Activated naive CD4-positive, alpha-beta T cell treated with anti-CD3 and anti-CD28 coated beads, Interleukin-2, amount 10 ng/mL, durations not matched to agents 7 days and 5 days (primary cell): ENCODE measurements around the gene SRMS.

ENCODE experiments used
- CTCF ChIA-PET: fragments of 350-600 bp; sonication (Branson Sonifier 250); formaldehyde crosslinking; loops from one replicate; lab custom pipeline; 2021; ENCODE audit warnings: antibody characterized with exemption; lab: Charles Lee
- DNase-seq: peaks from one replicate; pipeline ENCODE4 v3.0.0-alpha.2; 2020
- H3K27ac Mint-ChIP-seq: one replicate; pipeline ENCODE4 v1.8.0; 2021; ENCODE audit warnings: mild to moderate bottlenecking, moderate library complexity, mixed read lengths
- H3K27me3 Mint-ChIP-seq: one replicate; pipeline ENCODE4 v1.8.0; 2021; ENCODE audit warnings: mild to moderate bottlenecking, mixed read lengths
- H3K36me3 Mint-ChIP-seq: one replicate; pipeline ENCODE4 v1.8.0; 2021; ENCODE audit warnings: mixed read lengths
- H3K4me1 Mint-ChIP-seq: one replicate; pipeline ENCODE4 v1.8.0; 2021; ENCODE audit warnings: mixed read lengths
- H3K4me3 Mint-ChIP-seq: one replicate; pipeline ENCODE4 v1.8.0; 2021; ENCODE audit warnings: mild to moderate bottlenecking, moderate library complexity, mixed read lengths
- H3K9me3 Mint-ChIP-seq: one replicate; pipeline ENCODE4 v1.8.0; 2021; ENCODE audit warnings: mixed read lengths

Gene SRMS

DNA sequence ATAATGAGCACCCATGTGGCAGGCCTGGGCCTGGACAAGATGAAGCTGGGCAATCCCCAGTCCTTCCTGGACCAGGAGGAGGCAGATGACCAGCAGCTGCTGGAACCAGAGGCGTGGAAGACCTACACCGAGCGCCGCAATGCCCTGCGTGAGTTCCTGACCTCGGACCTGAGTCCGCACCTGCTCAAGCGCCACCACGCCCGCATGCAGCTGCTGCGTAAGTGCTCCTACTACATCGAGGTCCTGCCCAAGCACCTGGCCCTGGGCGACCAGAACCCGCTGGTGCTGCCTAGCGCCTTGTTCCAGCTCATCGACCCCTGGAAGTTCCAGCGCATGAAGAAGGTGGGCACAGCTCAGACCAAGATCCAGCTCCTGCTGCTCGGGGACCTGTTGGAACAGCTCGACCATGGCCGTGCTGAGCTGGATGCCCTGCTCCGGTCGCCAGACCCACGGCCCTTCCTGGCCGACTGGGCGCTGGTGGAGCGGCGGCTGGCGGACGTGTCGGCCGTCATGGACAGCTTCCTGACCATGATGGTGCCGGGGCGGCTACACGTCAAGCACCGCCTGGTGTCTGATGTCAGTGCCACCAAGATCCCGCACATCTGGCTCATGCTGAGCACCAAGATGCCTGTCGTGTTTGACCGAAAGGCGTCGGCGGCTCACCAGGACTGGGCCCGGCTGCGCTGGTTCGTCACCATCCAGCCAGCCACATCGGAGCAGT is 8.3 kb upstream of the SRMS start:
- H3K9me3 Mint-ChIP-seq = peaks cover 3% of the 10 kb centered on the region
- peaks cover 65% of the 10 kb centered on the region for H3K27me3 Mint-ChIP-seq
- CTCF ChIA-PET = no interaction called here
- H3K36me3 Mint-ChIP-seq = peaks cover 8% of the 10 kb centered on the region
- H3K27ac Mint-ChIP-seq = no peak overlapping the region
- H3K4me3 Mint-ChIP-seq = no peak overlapping the region
- DNase-seq = no peak
- H3K4me1 Mint-ChIP-seq = peaks cover 22% of the 10 kb centered on the region

DNA sequence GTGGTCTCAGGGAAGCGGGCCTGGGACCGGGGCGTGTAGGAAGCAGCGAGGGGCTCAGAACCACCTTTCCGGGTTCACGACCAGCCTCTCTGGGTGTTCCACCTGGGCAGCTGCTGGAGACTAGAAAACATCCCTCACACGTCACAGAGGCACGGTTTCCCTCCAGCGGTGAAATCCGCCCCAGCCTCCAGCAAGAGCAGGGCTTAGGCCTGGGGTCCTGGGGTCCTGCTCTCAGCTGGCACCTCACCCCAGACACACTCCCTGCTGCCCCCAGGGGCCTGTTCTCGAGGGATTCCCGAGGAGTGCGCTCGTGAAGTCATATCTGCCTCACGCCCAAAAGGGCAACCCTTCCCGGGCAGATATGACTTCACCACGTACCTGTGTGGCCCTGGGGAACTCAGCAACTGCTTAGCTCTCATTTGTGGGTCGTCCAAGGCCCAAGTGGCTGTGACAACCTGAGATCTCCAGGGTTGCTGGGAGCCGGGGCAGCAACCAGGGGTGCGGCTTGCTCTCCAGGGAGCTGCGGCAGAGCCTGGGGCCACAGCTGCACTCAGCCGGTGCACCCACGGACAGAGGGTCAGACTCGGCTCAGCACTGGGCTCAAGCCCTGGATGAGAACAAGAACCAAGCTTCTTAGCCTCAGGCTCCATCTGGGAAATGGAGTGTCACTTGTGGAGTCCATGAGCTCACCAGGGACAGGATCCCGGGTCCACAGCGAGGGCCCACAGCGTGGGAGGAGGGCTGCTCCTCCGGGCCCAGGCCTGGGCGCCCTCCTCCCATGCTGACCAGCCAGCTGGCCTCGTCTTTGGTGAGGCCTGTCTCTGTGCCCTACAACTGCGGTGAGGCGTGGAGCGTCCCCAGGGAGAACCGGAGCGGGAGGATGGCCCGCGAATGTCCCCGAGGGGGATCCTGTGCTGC is 7.1 kb upstream of the SRMS start:
- Mint-ChIP-seq H3K27me3 (peaks cover 73% of the 10 kb centered on the region), H3K9me3 (no peaks in the 10 kb centered on the region), H3K36me3 (peaks cover 2% of the 10 kb centered on the region), H3K4me3 (peak overlapping the region; percentile 35), H3K4me1 (peaks cover 22% of the 10 kb centered on the region), H3K27ac (no peak overlapping the region)
- DNase-seq = no peak
- CTCF ChIA-PET = no interaction called here

GRCh38 chr20:63553933-63554290 is 6.4 kb upstream of the SRMS start, which contains the start of gene FNDC11:
TSS of gene FNDC11 (plus strand) at chr20:63554159. CDS start at chr20:63555664, 1,505 bp downstream.
- Mint-ChIP-seq H3K9me3 (no peaks in the 10 kb centered on the region), H3K4me3 (peak within 1 kb of the TSS; percentile 59), H3K27ac (peak within 1 kb of the TSS; percentile 86), H3K27me3 (peaks cover 80% of the 10 kb centered on the region), H3K4me1 (peaks cover 21% of the 10 kb centered on the region), H3K36me3 (no peaks in the 10 kb centered on the region)
- peak; percentile 63 for DNase-seq
- CTCF ChIA-PET = no interaction called here

DNA sequence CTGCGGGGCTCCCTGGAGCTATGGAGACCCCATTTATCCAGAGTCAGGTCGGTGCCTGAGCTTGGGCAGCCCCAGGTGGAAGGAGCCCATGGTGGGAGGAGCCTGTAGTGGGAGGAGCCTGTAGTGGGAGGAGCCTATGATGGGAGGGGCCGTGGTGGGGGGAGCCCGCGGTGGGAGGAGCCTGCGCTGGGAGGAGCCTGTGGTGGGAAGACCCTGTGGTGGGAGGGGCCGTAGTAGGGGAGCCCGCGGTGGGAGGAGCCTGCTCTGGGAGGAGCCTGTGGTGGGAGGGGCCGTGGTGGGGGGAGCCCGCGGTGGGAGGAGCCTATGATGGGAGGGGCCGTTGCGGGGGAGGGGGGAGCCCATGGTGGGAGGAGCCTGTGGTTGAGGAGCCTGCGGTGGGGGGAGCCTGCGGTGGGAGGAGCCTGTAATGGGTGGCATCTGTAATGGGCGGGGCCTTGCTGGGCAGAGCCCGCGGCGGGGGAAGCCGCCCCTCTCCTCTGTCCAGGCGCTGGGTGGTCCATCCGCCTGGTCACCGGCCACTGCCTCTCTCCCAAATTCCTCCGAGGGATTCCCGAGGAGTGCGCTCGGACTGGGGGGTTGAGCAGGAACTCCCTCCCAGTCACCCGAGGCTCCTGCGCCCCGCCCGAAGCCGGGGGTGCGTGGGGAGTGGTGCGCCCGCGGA is 5.8 kb upstream of the SRMS start:
- peak overlapping the region; percentile 86 for H3K27ac Mint-ChIP-seq
- H3K27me3 Mint-ChIP-seq = peaks cover 86% of the 10 kb centered on the region
- peaks cover 21% of the 10 kb centered on the region for H3K4me1 Mint-ChIP-seq

DNA sequence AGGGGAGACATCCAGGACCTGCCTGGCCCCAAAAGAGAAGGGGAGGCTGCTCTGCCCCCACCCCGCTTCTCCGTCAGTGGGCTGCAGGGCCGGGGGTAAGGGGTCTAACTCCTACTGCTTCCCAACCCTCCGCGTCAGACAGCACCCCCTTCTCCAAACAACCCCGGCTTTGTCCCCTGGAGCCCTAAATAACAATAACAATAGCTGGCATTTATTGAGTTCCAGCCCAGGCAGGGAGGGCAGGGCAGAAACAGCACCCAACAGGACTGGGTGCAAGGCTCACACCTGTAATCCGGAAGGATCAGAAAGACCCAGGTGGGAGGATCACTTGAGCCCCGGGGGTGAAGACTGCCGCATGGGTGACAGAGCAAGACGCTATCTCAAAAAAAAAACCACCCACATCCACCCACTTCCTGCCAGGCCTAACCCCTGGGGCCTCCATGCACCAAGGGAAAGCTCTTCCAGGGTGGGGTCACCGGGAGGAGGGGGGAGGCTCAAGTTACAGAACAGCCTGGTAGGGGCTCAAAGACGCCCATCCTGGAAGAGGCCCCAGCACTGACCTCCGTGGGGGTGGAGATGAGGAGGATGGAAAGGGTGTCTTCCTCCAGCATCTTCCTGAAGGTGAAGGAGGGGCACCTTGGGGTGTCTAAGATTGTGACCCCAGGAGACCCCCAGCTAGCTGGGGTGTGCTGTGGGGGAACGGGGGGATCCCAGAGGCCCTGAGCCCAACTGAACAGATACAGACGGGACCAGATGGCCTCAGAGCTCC is 5.1 kb upstream of the SRMS start:
- peaks cover 21% of the 10 kb centered on the region for H3K4me1 Mint-ChIP-seq
- CTCF ChIA-PET = no interaction called here
- H3K9me3 Mint-ChIP-seq = no peaks in the 10 kb centered on the region
- DNase-seq = peak; percentile 75
- H3K27ac Mint-ChIP-seq = peak overlapping the region; percentile 86
- peaks cover 92% of the 10 kb centered on the region for H3K27me3 Mint-ChIP-seq
- H3K4me3 Mint-ChIP-seq = peak overlapping the region; percentile 59
- H3K36me3 Mint-ChIP-seq = no peaks in the 10 kb centered on the region

More for the DNA sequence above, 5.8 kb upstream of the SRMS start:
- Mint-ChIP-seq H3K9me3 (no peaks in the 10 kb centered on the region), H3K36me3 (no peaks in the 10 kb centered on the region), H3K4me3 (peak overlapping the region; percentile 59)
- CTCF ChIA-PET = no interaction called here
- DNase-seq = peak; percentile 88

DNA sequence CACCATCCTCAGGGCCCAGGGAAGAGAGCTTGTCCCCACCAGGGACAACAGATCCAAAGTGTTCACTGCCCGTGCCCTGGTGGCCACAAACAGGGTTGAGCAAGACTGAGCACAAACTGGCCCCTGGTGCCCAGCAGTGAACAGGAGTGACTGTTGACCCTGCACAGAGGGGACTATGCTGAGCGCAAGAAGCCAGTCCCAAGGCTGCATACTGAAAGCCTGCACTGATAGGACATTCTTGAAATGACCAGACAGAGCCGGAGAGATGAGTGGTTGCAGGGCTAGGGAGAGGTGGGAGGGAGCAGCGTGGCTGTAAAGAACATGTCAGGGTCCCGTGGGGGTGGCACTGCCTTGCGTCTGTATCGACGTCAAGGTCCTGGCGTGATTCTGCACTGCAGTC is 3.5 kb upstream of the SRMS start:
- H3K27me3 Mint-ChIP-seq = peaks cover 94% of the 10 kb centered on the region
- H3K4me3 Mint-ChIP-seq = no peak overlapping the region
- CTCF ChIA-PET = interaction anchor here (1.0 kb wide), 1 partner anchor 22 kb away, joined by 3 read pairs; the partner anchor contains the start of gene HELZ2
- no peaks in the 10 kb centered on the region for H3K36me3 Mint-ChIP-seq
- no peaks in the 10 kb centered on the region for H3K9me3 Mint-ChIP-seq
- H3K4me1 Mint-ChIP-seq = peaks cover 21% of the 10 kb centered on the region
- no peak overlapping the region for H3K27ac Mint-ChIP-seq
- no peak for DNase-seq

- peaks cover 21% of the 10 kb centered on the region for H3K4me1 Mint-ChIP-seq
- CTCF ChIA-PET = interaction anchor here (1.0 kb wide), 1 partner anchor 24 kb away, joined by 3 read pairs; the partner anchor contains the start of gene HELZ2
- no peaks in the 10 kb centered on the region for H3K9me3 Mint-ChIP-seq
- H3K27me3 Mint-ChIP-seq = peaks cover 92% of the 10 kb centered on the region
- DNase-seq = no peak
- H3K4me3 Mint-ChIP-seq = no peak overlapping the region
- no peaks in the 10 kb centered on the region for H3K36me3 Mint-ChIP-seq
- no peak overlapping the region for H3K27ac Mint-ChIP-seq
Measured at GRCh38 chr20:63549679-63550282, 2.2 kb upstream of the SRMS start.

DNA sequence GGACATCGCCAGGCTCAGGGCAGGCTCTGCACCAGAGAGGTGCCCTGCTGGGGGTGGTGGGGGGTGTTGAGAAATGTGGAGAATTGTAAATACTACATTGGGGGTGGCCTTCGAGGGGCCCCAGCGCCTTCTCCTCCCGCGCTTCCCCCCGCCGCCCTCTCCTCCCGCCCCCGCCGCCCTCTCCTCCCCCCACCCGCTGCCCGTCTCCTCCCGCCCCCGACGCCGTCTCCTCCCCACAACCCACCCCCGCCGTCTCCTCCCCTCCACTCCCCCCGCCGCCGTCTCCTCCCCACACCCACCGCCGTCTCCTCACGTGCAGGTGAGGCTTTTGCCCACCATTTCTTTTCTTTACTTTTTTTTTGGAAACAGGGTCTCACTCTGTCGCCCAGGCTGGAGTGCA is 1.5 kb upstream of the SRMS start:
- Mint-ChIP-seq H3K27ac (no peak overlapping the region), H3K4me3 (no peak overlapping the region), H3K36me3 (no peaks in the 10 kb centered on the region), H3K27me3 (peaks cover 90% of the 10 kb centered on the region), H3K9me3 (no peaks in the 10 kb centered on the region), H3K4me1 (peaks cover 16% of the 10 kb centered on the region)
- DNase-seq = no peak
- CTCF ChIA-PET = no interaction called here

- no peak for DNase-seq
- no peak overlapping the region for H3K4me3 Mint-ChIP-seq
- no peak overlapping the region for H3K27ac Mint-ChIP-seq
- H3K9me3 Mint-ChIP-seq = no peaks in the 10 kb centered on the region
- H3K36me3 Mint-ChIP-seq = no peaks in the 10 kb centered on the region
- CTCF ChIA-PET = no interaction called here
- H3K27me3 Mint-ChIP-seq = peaks cover 85% of the 10 kb centered on the region
- peaks cover 16% of the 10 kb centered on the region for H3K4me1 Mint-ChIP-seq
Measured at GRCh38 chr20:63548542-63548941, 993 bp upstream of the SRMS start.

DNA sequence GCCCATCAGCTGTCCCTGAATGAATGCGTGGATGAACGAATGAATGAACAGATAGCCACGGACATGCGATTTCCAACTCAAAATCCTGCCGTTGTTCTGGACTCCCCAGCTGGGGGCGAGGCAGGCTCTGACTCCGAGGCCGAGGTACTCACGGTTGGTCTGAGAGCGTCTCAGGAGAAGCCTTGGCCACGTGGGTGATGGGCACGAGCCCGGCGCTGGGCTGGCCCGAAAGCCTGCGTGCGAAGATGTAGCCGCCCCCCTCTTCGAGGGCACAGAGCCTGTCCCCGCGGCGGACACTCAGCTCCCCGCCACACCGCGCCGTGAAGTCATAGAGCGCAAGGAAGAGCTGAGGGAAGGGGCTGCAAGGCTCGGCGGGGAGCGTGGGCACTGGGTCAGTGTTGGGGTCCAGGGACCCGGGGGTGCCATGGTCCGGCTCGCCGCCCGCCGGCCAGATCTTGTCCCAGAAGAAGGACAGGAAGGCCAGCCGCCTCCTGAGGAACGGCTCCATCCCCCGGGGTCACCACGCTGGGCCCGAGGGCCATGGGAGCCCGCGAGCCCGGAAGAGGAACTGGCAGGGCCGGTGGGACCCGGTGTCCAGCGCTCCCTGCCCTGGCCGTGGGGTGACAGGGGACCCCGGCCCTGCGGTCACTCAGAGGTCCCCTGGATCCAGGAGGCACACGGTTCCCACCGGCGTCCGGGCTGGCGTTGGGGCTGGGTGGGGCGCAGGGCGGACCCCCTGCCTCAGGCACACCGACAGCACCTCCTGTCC is 409 bp downstream of the SRMS start:
- DNase-seq = no peak
- Mint-ChIP-seq H3K27ac (no peak overlapping the region), H3K4me3 (no peak overlapping the region), H3K4me1 (peaks cover 5% of the 10 kb centered on the region), H3K27me3 (peaks cover 76% of the 10 kb centered on the region), H3K36me3 (no peaks in the 10 kb centered on the region), H3K9me3 (no peaks in the 10 kb centered on the region)
- CTCF ChIA-PET = interaction anchor here (0.9 kb wide), 1 partner anchor 9 kb away, joined by 5 read pairs; no protein-coding TSS in a partner anchor

DNA sequence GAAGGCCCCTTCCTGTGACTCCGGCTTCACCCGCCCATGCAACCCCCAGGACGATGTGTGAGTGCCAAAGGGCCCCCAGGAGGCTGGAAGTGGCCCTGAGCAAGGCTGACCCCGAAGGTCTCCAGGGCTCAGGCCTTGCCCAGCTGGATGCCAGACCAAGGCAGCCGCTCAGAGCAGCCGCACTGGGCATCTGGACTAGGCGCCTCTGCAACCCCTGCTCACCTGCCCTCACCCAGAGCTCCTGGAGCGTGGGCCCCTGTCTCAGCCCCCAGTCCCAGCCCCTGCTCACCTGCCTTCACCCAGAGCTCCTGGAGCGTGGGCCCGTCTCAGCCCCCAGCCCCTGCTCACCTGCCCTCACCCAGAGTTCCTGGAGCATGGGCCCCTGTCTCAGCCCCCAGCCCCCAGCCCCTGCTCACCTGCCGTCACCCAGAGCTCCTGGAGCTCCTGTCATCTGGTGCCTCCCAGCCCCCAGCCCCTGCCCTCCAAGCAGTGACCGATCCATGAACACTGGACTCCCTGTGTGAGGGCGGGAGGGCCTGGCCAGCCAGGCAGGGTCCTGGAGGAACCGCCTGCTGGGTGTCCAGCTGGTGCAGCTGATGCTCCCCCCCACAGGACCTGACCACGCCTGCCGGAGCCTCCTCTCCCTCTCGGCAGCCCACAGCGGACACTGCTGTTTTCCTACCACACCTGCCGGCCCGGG is 1.1 kb downstream of the SRMS start:
- Mint-ChIP-seq H3K36me3 (no peaks in the 10 kb centered on the region), H3K27ac (no peak overlapping the region), H3K4me3 (no peak overlapping the region), H3K27me3 (peaks cover 70% of the 10 kb centered on the region), H3K4me1 (peaks cover 3% of the 10 kb centered on the region), H3K9me3 (no peaks in the 10 kb centered on the region)
- CTCF ChIA-PET = interaction anchor here (0.9 kb wide), 1 partner anchor 8 kb away, joined by 5 read pairs; no protein-coding TSS in a partner anchor
- DNase-seq = no peak

- no peaks in the 10 kb centered on the region for H3K36me3 Mint-ChIP-seq
- H3K27me3 Mint-ChIP-seq = peaks cover 68% of the 10 kb centered on the region
- no peaks in the 10 kb centered on the region for H3K4me1 Mint-ChIP-seq
- H3K4me3 Mint-ChIP-seq = no peak overlapping the region
- no peak for DNase-seq
- no peaks in the 10 kb centered on the region for H3K9me3 Mint-ChIP-seq
- CTCF ChIA-PET = no interaction called here
- no peak overlapping the region for H3K27ac Mint-ChIP-seq
Measured at GRCh38 chr20:63545814-63546213, 1.7 kb downstream of the SRMS start.
